GM23338 (cell line): Measurements from ENCODE around the gene SAMD10.
"Not testable (repeated sequence)": the region's sequence is repeated elsewhere in the genome, so short reads cannot be mapped to it uniquely, and the experiment has no call there.

Experiments
- EZH2 ChIP-seq: fragments of 200-600 bp; sonication (generic); IDR thresholded peaks from one replicate; pipeline ENCODE4 v1.8.0; 2017; ENCODE audit warnings: antibody characterized with exemption, mild to moderate bottlenecking, low read depth; ENCODE audit not compliant: unreplicated experiment
- EZH2phosphoT487 ChIP-seq: fragments of 200-600 bp; sonication (generic); IDR thresholded peaks from one replicate; pipeline ENCODE4 v1.8.1; 2018; ENCODE audit warnings: antibody characterized with exemption; ENCODE audit not compliant: unreplicated experiment
- POLR2AphosphoS5 ChIP-seq: IDR thresholded peaks from 2 replicates; pipeline ENCODE4 v1.6.1; 2016; ENCODE audit warnings: antibody characterized with exemption, low read depth
- ZNF331 ChIP-seq: fragments of 250-450 bp; sonication (Bioruptor Pico); IDR thresholded peaks from 2 replicates; pipeline ENCODE4 v1.5.0; 2020; ENCODE audit warnings: low read depth, mild to moderate bottlenecking, moderate library complexity
- TF ChIP-seq, protein P1 (sequence below), 2 experiments: fragments of 200-600 bp in 1 of 2; sonication (generic) in 1 of 2; conservative IDR thresholded peaks; 2 replicates each; pipeline versions ENCODE4 v1.5.1 to v1.6.1; 2016 to 2017; ENCODE audit warnings: antibody characterized with exemption in 2 of 2, low read depth in 2 of 2, mild to moderate bottlenecking in 2 of 2, moderate library complexity in 1 of 2

- TF ChIP-seq, protein P1, sequence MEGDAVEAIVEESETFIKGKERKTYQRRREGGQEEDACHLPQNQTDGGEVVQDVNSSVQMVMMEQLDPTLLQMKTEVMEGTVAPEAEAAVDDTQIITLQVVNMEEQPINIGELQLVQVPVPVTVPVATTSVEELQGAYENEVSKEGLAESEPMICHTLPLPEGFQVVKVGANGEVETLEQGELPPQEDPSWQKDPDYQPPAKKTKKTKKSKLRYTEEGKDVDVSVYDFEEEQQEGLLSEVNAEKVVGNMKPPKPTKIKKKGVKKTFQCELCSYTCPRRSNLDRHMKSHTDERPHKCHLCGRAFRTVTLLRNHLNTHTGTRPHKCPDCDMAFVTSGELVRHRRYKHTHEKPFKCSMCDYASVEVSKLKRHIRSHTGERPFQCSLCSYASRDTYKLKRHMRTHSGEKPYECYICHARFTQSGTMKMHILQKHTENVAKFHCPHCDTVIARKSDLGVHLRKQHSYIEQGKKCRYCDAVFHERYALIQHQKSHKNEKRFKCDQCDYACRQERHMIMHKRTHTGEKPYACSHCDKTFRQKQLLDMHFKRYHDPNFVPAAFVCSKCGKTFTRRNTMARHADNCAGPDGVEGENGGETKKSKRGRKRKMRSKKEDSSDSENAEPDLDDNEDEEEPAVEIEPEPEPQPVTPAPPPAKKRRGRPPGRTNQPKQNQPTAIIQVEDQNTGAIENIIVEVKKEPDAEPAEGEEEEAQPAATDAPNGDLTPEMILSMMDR (conservative IDR thresholded peaks at IDR 0.05; ENCODE audit: low read depth in 2 of 2), result not testable (repeated sequence)
- not testable (repeated sequence) for TF ChIP-seq POLR2AphosphoS5, EZH2phosphoT487, EZH2, ZNF331
These were observed 18.5 kb downstream of the SAMD10 start for GRCh38 chr20:63960654-63961621.
